SW480 (cell line): ENCODE data around the gene C5orf15.

Experiments
- DNase-seq: peaks from one replicate; pipeline ENCODE4 v3.0.0-alpha.2; 2016; ENCODE audit warnings: low spot score

C5orf15 gene

GRCh38 chr5:133968204-133968980, at the start of gene C5orf15:
TSS of gene C5orf15 (minus strand) at chr5:133968625. CDS start at chr5:133968584, 41 bp downstream.
- DNase-seq: peak; percentile 99

- DNase-seq: no peak
Measured at GRCh38 chr5:134008266-134008749, 39.9 kb upstream of the C5orf15 start.

- peak; percentile 79 for DNase-seq
Measured at GRCh38 chr5:134007581-134008265, 39.3 kb upstream of the C5orf15 start.

GRCh38 chr5:134006115-134006514, 37.7 kb upstream of the C5orf15 start:
- DNase-seq: no peak

GRCh38 chr5:134005417-134006061, 37.1 kb upstream of the C5orf15 start:
- DNase-seq: peak; percentile 38

GRCh38 chr5:134004626-134005416, 36.4 kb upstream of the C5orf15 start, which contains the start of gene VDAC1:
TSS of gene VDAC1 (minus strand) at chr5:134004975. CDS start at chr5:133993012, 11,963 bp downstream.
- DNase-seq: peak; percentile 87

- peak; percentile 64 for DNase-seq
Measured at GRCh38 chr5:134003817-134004625, 35.6 kb upstream of the C5orf15 start.

GRCh38 chr5:134003064-134003816, 34.8 kb upstream of the C5orf15 start:
- no peak for DNase-seq

- DNase-seq: no peak
Measured at GRCh38 chr5:134001938-134002731, 33.7 kb upstream of the C5orf15 start.

- DNase-seq: peak; percentile 62
Measured at GRCh38 chr5:134000696-134001453, 32.5 kb upstream of the C5orf15 start.

- DNase-seq: no peak
Measured at GRCh38 chr5:134000091-134000511, 31.7 kb upstream of the C5orf15 start.

- no peak for DNase-seq
Measured at GRCh38 chr5:133998807-133999206, 30.4 kb upstream of the C5orf15 start.

- no peak for DNase-seq
Measured at GRCh38 chr5:133998042-133998441, 29.6 kb upstream of the C5orf15 start.

GRCh38 chr5:133996683-133997252, 28.3 kb upstream of the C5orf15 start:
- no peak for DNase-seq

- no peak for DNase-seq
Measured at GRCh38 chr5:133995883-133996563, 27.6 kb upstream of the C5orf15 start.

- no peak for DNase-seq
Measured at GRCh38 chr5:133995341-133995740, 26.9 kb upstream of the C5orf15 start.

GRCh38 chr5:133994990-133995333, 26.5 kb upstream of the C5orf15 start:
- no peak for DNase-seq
